Stimulated activated CD4-positive, alpha-beta T cell treated with anti-CD3 and anti-CD28 coated beads, Interleukin-15, amount 100 ng/mL, for 24 hours (primary cell): Measurements from ENCODE around the gene FZD7.

Experiments
- DNase-seq: peaks from one replicate; pipeline ENCODE4 v3.0.0-alpha.2; 2020

The FZD7 gene

GRCh38 chr2:202069170-202070067 is 35.8 kb downstream of the FZD7 start:
- no peak for DNase-seq

- no peak for DNase-seq
Observed at GRCh38 chr2:202071107-202071506, 37.5 kb downstream of the FZD7 start.

- DNase-seq, result no peak
Observed at GRCh38 chr2:202072226-202072625, 38.6 kb downstream of the FZD7 start.

GRCh38 chr2:202072737-202073401 is 39.2 kb downstream of the FZD7 start, which contains the start of gene KIAA2012:
KIAA2012 (plus strand) TSS chr2:202073255; CDS start chr2:202073628, 373 bp downstream.
- no peak for DNase-seq

- DNase-seq, result no peak
Observed at GRCh38 chr2:202074324-202074723, 40.7 kb downstream of the FZD7 start.

- no peak for DNase-seq
Observed at GRCh38 chr2:202079310-202079709, 45.7 kb downstream of the FZD7 start.

GRCh38 chr2:202084265-202084664 is 50.6 kb downstream of the FZD7 start:
- no peak for DNase-seq
